ENCODE data around the gene LHFPL5.

The LHFPL5 gene

DNA sequence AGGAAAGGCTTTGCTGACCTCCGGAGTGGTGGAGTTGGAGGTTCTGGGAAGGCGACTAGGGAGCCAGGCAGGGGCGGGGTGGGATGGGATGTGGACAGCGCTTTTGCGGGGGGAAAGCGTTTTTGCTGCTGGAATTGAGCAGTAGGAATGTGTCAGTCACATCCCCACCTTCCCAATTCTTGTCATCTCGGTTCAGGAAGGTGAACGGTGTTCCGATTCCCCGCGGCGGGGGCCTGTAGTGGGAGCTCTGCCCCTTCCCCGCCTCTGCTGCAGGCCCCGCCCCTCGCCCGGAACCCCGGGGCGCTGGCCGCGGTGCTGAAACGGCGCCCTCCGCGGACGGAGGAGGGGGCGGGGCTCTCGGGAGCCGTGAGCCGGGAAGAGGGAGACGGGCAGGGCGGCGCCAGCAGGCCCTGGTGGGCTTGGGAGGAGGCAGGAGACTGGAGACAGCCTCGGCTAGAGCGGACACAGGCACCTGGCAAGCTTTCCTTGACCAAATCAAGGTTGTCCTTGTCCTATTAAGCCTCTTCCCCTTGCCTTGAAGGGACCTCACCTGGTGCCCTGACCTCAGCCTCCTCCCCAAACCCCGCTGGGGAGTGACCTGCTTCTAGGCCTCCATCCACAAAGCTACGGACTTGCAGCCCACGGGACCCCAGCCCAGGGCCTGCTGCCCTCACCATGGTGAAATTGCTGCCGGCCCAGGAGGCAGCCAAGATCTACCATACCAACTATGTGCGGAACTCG, at the start of gene LHFPL5:
Gene LHFPL5, plus strand, starts transcription at position 357 of the 741 bp plus-strand sequence. Its CDS starts 319 bp downstream, at position 676.
- DNase-seq, result peak; percentile 40

GRCh38 chr6:35757456-35758123, 47.6 kb upstream of the LHFPL5 start:
- no peak for DNase-seq

- DNase-seq, result no peak
Observed at GRCh38 chr6:35759426-35759825, 45.7 kb upstream of the LHFPL5 start.

DNA sequence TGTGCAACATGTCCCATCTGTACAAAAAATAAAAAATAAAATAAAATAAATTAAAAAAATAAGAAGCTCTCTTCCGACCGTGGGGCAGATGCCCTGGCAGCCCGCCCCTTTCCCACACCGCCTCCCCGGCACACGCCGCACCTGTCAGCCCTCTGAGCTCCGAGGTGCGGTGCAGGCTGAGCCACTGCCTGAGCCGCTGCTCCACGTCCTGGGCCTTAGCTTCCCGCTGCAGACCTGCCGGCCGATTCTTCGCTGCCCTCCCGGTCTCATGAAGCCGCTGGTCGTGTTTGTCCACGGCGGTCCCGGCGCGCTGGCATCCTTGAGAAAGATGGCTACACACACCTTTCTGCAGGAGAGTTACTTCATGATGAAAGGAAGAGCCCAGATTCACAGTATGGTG, 39.4 kb upstream of the LHFPL5 start:
- DNase-seq, result no peak

GRCh38 chr6:35769211-35769610, 35.9 kb upstream of the LHFPL5 start:
- DNase-seq, result no peak

DNA sequence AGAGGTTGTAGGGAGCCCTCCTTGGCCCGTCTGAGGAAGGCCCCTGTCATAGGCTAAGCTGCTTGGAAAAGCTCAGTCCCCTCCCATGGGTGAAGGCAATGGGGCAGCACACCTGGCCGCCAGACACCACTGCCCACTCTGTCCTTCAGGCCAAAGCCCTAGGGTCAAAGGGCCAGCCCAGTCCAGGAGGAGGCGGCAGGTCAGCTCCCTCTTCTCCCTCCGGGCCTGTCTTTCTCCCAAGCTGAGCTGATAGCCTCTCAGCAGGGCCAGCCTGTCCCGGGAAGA, 33.9 kb upstream of the LHFPL5 start:
- no peak for DNase-seq

DNA sequence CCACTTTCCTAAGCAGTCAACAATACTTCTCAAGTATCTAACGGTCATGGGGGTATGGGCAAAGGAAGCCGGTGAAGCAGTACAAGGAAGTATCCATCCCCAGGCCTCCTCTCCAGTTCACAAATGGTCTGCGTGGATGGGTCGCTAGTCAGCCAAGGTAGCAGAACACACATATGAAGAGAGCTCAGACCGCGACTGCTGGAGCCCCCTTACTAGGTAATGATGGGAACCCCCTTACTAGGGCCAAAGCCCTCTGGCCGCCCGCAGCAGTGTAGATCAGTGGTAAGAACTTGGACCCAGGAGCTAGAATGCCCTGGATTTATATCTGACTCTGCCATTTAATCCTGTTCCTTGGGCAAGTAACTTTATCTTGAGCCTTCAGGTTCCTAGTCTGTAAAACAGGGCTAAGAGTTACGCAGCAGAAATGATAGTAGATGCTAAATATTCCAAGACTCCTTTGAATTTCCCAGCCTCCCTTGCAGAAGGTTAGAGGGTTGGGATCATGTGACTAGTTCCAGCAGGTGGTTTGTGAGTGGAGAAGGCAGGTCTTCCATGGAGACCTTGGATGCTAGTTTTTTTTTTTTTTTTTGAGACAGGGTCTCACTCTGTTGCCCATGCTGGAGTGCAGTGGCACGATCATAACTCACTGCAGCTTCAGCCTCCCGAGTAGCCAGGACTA, 30.9 kb upstream of the LHFPL5 start:
- DNase-seq, result no peak

- DNase-seq, result no peak
Observed at GRCh38 chr6:35775031-35775430, 30.1 kb upstream of the LHFPL5 start.

DNA sequence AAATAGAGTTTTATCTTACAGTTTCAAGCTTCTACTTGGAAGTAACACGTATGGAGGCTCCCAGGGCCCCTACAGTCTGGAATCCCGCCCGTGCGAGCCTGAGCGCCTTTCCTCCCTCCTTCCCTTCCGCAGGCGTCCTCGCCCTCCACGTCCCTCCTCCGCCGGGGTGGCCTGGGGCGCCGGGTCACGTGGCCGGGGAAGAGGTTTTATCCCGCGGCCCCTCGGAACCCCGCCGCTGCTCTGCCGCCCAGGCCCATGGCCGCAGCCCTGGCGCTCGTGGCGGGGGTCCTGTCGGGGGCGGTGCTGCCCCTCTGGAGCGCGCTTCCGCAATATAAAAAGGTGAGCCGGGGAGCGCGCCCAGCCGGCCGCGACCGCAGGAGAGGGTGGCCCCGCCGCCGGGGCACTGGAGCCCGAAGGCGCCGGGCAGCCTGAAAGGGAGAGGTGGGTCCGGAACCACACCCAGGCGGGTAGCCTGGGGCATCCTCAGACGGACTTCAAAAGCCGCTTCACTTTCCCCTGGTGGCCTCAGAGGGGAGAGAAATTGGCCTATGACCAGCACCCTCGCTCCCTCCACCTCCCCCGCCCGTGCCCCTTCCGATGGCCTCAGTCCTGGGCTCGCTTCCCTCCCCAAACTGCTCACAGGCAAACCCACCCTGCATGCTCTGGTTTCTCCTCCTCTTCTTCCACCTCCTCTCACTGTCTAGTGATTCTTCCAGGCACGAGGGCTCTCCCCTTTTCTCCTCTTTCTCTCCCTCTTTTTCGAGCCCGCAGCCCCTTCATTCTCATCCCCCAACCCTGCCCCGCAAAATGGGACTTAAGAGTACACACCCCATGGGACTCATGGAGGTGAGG, 28.6 kb upstream of the LHFPL5 start, which contains the start of gene CLPSL2:
Gene CLPSL2, plus strand, starts transcription at position 235 of the 852 bp plus-strand sequence. Its CDS starts 21 bp downstream, at position 256.
- DNase-seq, result peak; percentile 43

GRCh38 chr6:35777356-35778102, 27.6 kb upstream of the LHFPL5 start:
- DNase-seq, result no peak

DNA sequence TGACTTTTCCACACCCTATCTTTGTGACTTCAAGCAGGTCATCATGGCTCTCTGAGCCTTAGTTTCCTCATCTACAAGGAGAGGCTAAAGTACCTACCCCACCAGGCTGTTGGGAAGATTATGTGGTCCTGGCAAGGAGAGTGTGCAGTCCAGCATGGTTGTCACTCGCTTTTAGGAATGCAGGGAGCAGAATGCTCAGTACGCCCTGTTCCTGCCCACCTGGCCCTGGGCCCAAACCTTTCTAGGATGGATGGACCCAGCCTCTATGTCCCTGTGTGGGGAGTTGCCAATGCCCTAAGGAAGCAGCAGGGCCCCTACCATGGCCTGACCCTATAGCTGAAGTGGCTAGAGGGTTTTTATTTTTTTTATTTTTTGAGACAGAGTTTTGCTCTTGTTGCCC, 26.7 kb upstream of the LHFPL5 start:
- DNase-seq, result no peak

GRCh38 chr6:35780719-35781118, 24.4 kb upstream of the LHFPL5 start, which contains the start of gene CLPSL1:
Gene CLPSL1, plus strand, starts transcription at chr6:35781019. Its CDS starts 92 bp downstream, at chr6:35781111.
- DNase-seq, result no peak

- no peak for DNase-seq
Observed at GRCh38 chr6:35781290-35781689, 23.9 kb upstream of the LHFPL5 start.

- DNase-seq, result no peak
Observed at GRCh38 chr6:35782424-35782823, 22.7 kb upstream of the LHFPL5 start.

DNA sequence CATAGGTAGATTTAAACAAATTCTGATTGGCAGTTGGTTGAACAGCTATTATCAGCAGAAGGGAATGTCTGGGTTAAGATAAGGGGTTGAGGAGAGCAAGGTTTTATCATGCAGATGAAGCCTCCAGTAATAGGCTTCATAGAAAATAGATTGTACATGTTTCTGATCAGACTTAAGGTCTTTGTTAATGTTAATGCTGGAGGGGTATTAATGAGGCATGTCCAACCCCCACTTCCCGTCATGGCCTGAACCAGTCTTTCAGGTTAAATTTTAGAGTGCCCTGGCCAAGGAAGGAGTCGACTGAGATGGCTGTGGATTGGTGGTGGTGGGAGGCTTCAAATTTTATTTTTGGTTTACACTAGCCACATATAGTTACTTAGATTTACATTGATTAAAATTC, 21.0 kb upstream of the LHFPL5 start:
- no peak for DNase-seq

- DNase-seq, result no peak
Observed at GRCh38 chr6:35786272-35786671, 18.9 kb upstream of the LHFPL5 start.

DNA sequence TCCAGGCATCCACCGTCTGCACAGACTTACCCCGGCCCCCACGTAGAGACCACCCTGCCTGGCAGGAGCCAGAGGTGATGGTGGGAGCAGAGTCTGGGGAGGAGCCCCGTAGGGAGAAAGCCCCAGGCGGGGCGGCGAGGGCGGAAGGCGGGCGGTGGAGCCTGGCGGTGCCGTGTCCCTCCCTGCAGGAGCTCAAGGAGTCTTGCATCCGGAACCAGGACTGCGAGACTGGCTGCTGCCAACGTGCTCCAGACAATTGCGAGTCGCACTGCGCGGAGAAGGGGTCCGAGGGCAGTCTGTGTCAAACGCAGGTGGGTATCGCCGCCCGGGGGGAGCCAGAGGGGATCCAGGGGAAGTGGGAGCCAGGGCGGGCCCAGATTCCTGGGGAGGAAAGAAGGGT, 18.3 kb upstream of the LHFPL5 start:
- DNase-seq, result peak; percentile 30

DNA sequence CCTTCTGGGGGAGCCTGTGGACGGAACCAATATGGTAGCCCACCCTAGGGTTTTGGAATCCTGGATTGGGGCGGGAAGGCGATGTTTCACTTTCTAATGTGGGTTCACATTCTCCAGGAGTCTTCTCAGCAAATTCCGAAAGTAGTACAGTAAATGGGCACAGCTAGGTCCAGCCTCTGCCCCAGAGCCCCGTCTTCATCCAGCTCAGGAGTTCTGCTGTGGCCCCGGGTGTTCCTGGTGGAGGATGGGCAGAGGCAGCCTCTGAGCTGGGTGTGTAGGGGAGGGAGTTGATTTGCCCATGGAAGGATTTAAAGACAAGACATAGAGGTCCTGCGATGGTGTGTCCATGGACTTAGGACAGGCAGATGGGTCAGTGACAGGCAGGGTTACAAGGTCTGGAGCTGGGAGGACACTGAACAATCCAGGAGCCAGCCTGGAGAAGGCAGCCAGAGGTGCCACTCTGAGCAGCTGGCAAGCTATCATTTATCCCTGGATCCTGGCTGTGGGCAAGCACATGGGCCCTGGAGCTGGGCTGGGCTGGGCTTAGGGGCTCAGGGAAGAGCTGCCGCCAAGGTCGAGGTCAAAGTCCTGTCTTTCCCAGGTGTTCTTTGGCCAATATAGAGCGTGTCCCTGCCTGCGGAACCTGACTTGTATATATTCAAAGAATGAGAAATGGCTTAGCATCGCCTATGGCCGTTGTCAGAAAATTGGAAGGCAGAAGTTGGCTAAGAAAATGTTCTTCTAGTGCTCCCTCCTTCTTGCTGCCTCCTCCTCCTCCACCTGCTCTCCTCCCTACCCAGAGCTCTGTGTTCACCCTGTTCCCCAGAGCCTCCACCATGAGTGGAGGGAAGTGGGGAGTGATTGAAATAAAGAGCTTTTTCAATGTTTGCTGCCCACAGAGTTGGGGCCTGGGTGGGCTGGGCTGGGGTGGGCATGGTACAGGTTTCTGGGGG, 17.6 kb upstream of the LHFPL5 start:
- no peak for DNase-seq

GRCh38 chr6:35788423-35788982, 16.6 kb upstream of the LHFPL5 start:
- DNase-seq, result no peak

- no peak for DNase-seq
Observed at GRCh38 chr6:35790683-35791082, 14.5 kb upstream of the LHFPL5 start.
